HepG2 (cell line): ENCODE measurements around the gene FOXR1. TPM values are rescaled to one million over a fixed set of nuclear protein-coding genes. Genes with fewer than 3 reads are reported as not detected.

Experiments used
- AHDC1 ChIP-seq: sonication (generic); formaldehyde crosslinking; IDR thresholded peaks from 2 replicates; pipeline ENCODE4 v1.5.1; 2020; ENCODE audit warnings: mild to moderate bottlenecking, missing genetic modification reagents, borderline replicate concordance
- ATF1 ChIP-seq: IDR thresholded peaks from 2 replicates; pipeline ENCODE4 v1.6.1; 2016; ENCODE audit warnings: mild to moderate bottlenecking, control low read depth
- BCLAF1 ChIP-seq: fragments of 450-650 bp; IDR thresholded peaks from 2 replicates; pipeline ENCODE4 v1.6.1; 2017; ENCODE audit warnings: mild to moderate bottlenecking
- CREB3 ChIP-seq: sonication (generic); formaldehyde crosslinking; IDR thresholded peaks from 2 replicates; pipeline ENCODE4 v1.5.0; 2020; ENCODE audit warnings: missing genetic modification reagents
- HDAC1 ChIP-seq: sonication (generic); formaldehyde crosslinking; IDR thresholded peaks from 2 replicates; pipeline ENCODE4 v1.5.1; 2020; ENCODE audit warnings: mild to moderate bottlenecking, missing genetic modification reagents
- HMGXB4 ChIP-seq, 2 experiments: sonication (generic) in 1 of 2; formaldehyde crosslinking in 1 of 2; IDR thresholded peaks; 2 replicates each; pipeline versions ENCODE4 v1.4.0 to v1.6.1; 2018 to 2020; ENCODE audit warnings: missing genetic modification reagents in 2 of 2, borderline replicate concordance in 1 of 2, low read depth in 1 of 2, mild to moderate bottlenecking in 1 of 2, missing biosample characterization in 1 of 2
- MNT ChIP-seq: fragments of 450-650 bp; IDR thresholded peaks from 2 replicates; pipeline ENCODE4 v1.6.1; 2016
- MTA1 ChIP-seq: sonication (generic); formaldehyde crosslinking; IDR thresholded peaks from 2 replicates; pipeline ENCODE4 v1.4.0; 2020; ENCODE audit warnings: missing genetic modification reagents, mild to moderate bottlenecking, borderline replicate concordance
- PRDM4 ChIP-seq: sonication (generic); formaldehyde crosslinking; IDR thresholded peaks from 2 replicates; pipeline ENCODE4 v1.9.0; 2021; ENCODE audit warnings: missing genetic modification reagents, borderline replicate concordance
- REL ChIP-seq: sonication (generic); formaldehyde crosslinking; conservative IDR thresholded peaks from 2 replicates; pipeline ENCODE4 v1.8.0; 2022; ENCODE audit warnings: mild to moderate bottlenecking, missing genetic modification reagents, moderate library complexity
- ZFP1 ChIP-seq: IDR thresholded peaks from 2 replicates; pipeline ENCODE4 v1.6.1; 2016
- ZNF225 ChIP-seq: sonication (generic); formaldehyde crosslinking; IDR thresholded peaks from 2 replicates; pipeline ENCODE4 v1.4.0; 2020; ENCODE audit warnings: mild to moderate bottlenecking, missing genetic modification reagents
- polyA plus RNA-seq, 8 experiments: library from polyadenylated mRNA; depleted of rRNA in 3 of 8; stranded (reverse) in 7 of 8; unstranded in 1 of 8; fragments of >200 nt; fragmentation: Illumina TruSeq in 4 of 8; extraction: Trizol in 4 of 8; gene quantifications; 2 replicates each; pipeline versions ENCODE4 v1.2.1 to v1.2.3, GENCODE V29; 2011 to 2016; ENCODE audit warnings: low read depth in 4 of 8, missing spikeins in 1 of 8, mixed read lengths in 1 of 8; ENCODE audit not compliant: insufficient read depth in 1 of 8
- total RNA-seq, 5 experiments: library from RNA; depleted of rRNA; stranded (reverse); fragments of >200 nt; fragmentation: Illumina TruSeq; extraction: Trizol; gene quantifications; 2 replicates each; pipeline ENCODE4 v1.2.3, GENCODE V29; 2016; ENCODE audit warnings: low read depth in 1 of 5

FOXR1 gene
- total and polyA plus RNA-seq, 2 of the 13 experiments (the other 11 are each of a cell fraction or from before 2014, with no cell fraction given) = not detected

GRCh38 chr11:119030329-119031047 lies 58.9 kb downstream of the FOXR1 start, which contains the start of gene SLC37A4 (continued):
- TF ChIP-seq MNT = peak; percentile 48; the same call in 1 of the 2 replicates
- 0 out of 2 replicates have a peak, but pooled peaks have one; percentile 7 for TF ChIP-seq ZFP1 (CRISPR knock-in tag)
- TF ChIP-seq PRDM4 = peak; percentile 73; the same call in 1 of the 2 replicates
- TF ChIP-seq ATF1 (CRISPR knock-in tag) = no peak
- peak; percentile 85 for TF ChIP-seq ZNF225
- no peak for TF ChIP-seq REL (CRISPR knock-in tag)
- peak; percentile 75 to 97; a peak in 3 of 4 replicates for TF ChIP-seq HMGXB4 (CRISPR knock-in tag; IDR thresholded peaks at IDR 0.05; ENCODE audit: borderline replicate concordance in 1 of 2, low read depth in 1 of 2)
- no peak for TF ChIP-seq CREB3 (CRISPR knock-in tag)
- TF ChIP-seq HDAC1 = peak; percentile 31; the same call in 1 of the 2 replicates
- no peak for TF ChIP-seq BCLAF1
- no peak for TF ChIP-seq AHDC1
- no peak for TF ChIP-seq MTA1 (CRISPR knock-in tag)
